ENCODE results near the gene CDC16.

Gene CDC16

DNA sequence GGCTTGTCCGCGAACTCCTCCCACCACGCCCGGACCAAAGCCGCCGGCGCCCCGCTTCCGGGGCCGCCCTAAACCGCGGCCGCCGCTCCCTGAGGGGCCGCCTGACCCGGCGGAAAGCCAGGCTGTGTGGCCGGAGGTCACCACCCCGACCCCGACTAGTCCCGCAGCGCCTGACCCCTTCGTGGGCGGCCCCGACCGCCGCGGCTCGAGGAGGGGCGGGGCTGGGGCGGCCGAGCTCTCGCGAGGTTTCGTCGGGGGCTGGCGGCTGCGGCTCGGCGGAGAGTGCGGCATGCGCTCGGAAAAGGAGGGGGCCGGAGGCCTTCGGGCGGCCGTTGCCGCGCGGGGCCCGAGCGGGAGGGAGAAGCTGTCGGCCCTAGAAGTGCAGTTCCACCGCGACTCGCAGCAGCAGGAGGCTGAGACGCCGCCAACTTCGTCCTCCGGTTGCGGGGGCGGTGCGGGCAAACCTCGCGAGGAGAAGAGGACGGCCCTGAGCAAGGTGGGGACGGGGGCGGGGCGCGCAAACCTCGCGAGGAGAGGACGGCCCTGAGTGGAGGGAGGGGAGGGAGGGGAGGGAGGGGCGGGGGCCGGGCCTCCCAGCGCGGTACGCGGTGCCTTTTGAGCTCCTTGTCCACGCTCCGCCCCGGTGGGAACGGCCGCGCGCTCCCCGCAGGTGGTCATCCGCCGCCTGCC, 46.8 kb downstream of the CDC16 start, which contains the start of gene UPF3A:
Gene UPF3A, plus strand, starts transcription at position 251 of the 690 bp plus-strand sequence. Its CDS starts 39 bp downstream, at position 290.
- peak within 1 kb of the TSS; percentile 95 for H3K27ac ChIP-seq
- TF ChIP-seq, protein P1, sequence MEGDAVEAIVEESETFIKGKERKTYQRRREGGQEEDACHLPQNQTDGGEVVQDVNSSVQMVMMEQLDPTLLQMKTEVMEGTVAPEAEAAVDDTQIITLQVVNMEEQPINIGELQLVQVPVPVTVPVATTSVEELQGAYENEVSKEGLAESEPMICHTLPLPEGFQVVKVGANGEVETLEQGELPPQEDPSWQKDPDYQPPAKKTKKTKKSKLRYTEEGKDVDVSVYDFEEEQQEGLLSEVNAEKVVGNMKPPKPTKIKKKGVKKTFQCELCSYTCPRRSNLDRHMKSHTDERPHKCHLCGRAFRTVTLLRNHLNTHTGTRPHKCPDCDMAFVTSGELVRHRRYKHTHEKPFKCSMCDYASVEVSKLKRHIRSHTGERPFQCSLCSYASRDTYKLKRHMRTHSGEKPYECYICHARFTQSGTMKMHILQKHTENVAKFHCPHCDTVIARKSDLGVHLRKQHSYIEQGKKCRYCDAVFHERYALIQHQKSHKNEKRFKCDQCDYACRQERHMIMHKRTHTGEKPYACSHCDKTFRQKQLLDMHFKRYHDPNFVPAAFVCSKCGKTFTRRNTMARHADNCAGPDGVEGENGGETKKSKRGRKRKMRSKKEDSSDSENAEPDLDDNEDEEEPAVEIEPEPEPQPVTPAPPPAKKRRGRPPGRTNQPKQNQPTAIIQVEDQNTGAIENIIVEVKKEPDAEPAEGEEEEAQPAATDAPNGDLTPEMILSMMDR (conservative IDR thresholded peaks at IDR 0.05; ENCODE audit: low read depth, low read length) = no peak
- peak within 1 kb of the TSS; percentile 95 for H3K9ac ChIP-seq
- no peaks in the 10 kb centered on the region for H3K27me3 ChIP-seq (ENCODE audit: insufficient read depth, low read depth)
- peaks cover 61% of the 10 kb centered on the region for H3K4me1 ChIP-seq (ENCODE audit: low read depth, poor library complexity, severe bottlenecking)
- H3K4me2 ChIP-seq = peak within 1 kb of the TSS; percentile 98
- peaks cover 28% of the 10 kb centered on the region for H3K79me2 ChIP-seq (ENCODE audit: insufficient read depth, low read depth)
- H2AFZ ChIP-seq (ENCODE audit: low read depth) = peak within 1 kb of the TSS; percentile 72
- no peak within 1 kb of the TSS for H3K4me3 ChIP-seq (IDR thresholded peaks at IDR 0.05; ENCODE audit: insufficient read depth, low read depth, low read length)
- no peaks in the 10 kb centered on the region for H4K20me1 ChIP-seq (ENCODE audit: insufficient read depth)
- H3K36me3 ChIP-seq (ENCODE audit: insufficient read depth) = no peaks in the 10 kb centered on the region; the same call in 1 of the 2 replicates

DNA sequence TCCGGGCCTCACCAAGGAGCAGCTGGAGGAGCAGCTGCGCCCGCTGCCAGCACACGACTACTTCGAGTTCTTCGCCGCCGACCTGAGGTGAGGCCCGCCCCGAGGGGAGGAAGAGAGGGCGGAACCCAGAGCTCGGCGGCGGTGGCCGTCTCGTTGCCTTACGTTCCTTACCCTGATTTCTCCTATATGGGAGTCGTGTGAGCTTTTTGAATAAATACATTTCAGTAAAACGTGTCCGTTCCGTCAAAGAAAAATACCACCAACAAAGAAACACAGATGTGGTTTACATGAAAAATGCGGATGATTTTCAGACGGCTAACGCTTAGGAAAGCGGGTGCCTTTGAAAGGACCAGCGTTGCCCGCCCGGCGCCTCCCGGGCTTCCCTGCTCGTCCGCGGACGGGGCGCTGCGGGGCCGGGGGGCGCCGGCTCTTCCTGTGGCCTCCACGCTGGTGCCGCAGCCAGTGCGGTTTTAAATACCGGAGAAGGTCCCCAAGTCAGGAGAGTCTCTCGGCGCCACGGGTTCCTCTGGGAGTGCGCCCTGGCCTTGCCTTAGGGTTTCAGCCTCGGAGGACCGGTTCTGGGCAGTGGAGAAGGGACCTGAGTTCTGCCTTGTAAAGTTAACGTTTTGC, 47.5 kb downstream of the CDC16 start:
- no peaks in the 10 kb centered on the region for H3K27me3 ChIP-seq (ENCODE audit: insufficient read depth, low read depth)
- no peak overlapping the region for H3K4me3 ChIP-seq (IDR thresholded peaks at IDR 0.05; ENCODE audit: insufficient read depth, low read depth, low read length)
- TF ChIP-seq, protein P1 (conservative IDR thresholded peaks at IDR 0.05; ENCODE audit: low read depth, low read length) = no peak
- H3K36me3 ChIP-seq (ENCODE audit: insufficient read depth) = peaks cover 4% of the 10 kb centered on the region; the same call in 1 of the 2 replicates
- H3K9ac ChIP-seq = peak overlapping the region; percentile 72
- peak overlapping the region; percentile 44 for H2AFZ ChIP-seq (ENCODE audit: low read depth)
- H3K79me2 ChIP-seq (ENCODE audit: insufficient read depth, low read depth) = peaks cover 28% of the 10 kb centered on the region
- no peaks in the 10 kb centered on the region for H4K20me1 ChIP-seq (ENCODE audit: insufficient read depth)
- H3K4me2 ChIP-seq = peak overlapping the region; percentile 65
- peaks cover 54% of the 10 kb centered on the region for H3K4me1 ChIP-seq (ENCODE audit: low read depth, poor library complexity, severe bottlenecking)
- H3K27ac ChIP-seq = peak overlapping the region; percentile 83

DNA sequence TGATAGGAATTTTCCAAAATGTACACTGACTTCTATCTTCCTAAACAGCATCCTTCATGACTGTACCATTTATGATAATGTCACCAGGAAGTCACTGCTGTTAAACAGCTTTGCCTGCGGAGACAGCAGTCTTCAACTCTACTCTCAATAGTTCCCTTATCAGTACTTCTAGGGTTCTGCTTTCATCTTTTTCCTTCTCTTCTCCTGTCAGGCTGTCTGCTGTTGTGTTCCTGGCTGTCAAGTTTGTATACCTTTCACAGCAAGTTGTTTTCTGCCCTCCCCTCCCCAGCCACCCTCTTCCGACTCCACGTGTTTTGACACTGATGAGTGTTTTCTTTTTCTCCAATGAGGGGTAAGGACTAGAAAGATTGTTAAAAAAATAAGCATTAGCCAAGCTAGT, 48.9 kb downstream of the CDC16 start:
- Histone ChIP-seq H3K36me3 (ENCODE audit: insufficient read depth) (peaks cover 4% of the 10 kb centered on the region; the same call in 1 of the 2 replicates), H2AFZ (ENCODE audit: low read depth) (no peak overlapping the region), H3K79me2 (ENCODE audit: insufficient read depth, low read depth) (peaks cover 28% of the 10 kb centered on the region), H4K20me1 (ENCODE audit: insufficient read depth) (no peaks in the 10 kb centered on the region), H3K9ac (no peak overlapping the region), H3K27ac (peak overlapping the region; percentile 83; the same call in 1 of the 2 replicates), H3K4me1 (ENCODE audit: low read depth, poor library complexity, severe bottlenecking) (peaks cover 42% of the 10 kb centered on the region), H3K4me3 (IDR thresholded peaks at IDR 0.05; ENCODE audit: insufficient read depth, low read depth, low read length) (no peak overlapping the region), H3K27me3 (ENCODE audit: insufficient read depth, low read depth) (no peaks in the 10 kb centered on the region), H3K4me2 (peak overlapping the region; percentile 65)
- TF ChIP-seq, protein P1 (conservative IDR thresholded peaks at IDR 0.05; ENCODE audit: low read depth, low read length) = no peak

DNA sequence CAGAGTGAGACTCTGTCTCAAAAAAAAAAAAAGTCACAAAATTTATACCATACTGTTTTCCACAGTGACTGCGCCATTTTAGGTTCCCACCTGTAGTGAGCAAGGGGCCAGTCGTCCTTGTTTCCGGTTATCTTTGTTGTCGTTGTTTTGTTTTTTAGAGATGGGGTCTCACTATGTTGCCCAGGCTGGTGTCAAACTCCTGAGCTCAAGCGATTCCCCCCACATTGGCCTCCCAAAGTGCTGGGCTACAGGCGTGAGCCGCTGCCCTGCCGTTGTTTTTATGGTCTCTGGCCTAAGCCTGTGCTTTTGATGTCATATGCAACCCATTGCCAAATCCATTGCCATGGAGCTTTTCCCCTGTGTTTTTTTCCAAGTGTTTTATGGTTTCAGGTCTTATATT, 50.0 kb downstream of the CDC16 start:
- Histone ChIP-seq H2AFZ (ENCODE audit: low read depth) (no peak overlapping the region), H3K36me3 (ENCODE audit: insufficient read depth) (peaks cover 4% of the 10 kb centered on the region), H3K27me3 (ENCODE audit: insufficient read depth, low read depth) (no peaks in the 10 kb centered on the region), H3K4me2 (no peak overlapping the region), H3K4me1 (ENCODE audit: low read depth, poor library complexity, severe bottlenecking) (peaks cover 31% of the 10 kb centered on the region), H4K20me1 (ENCODE audit: insufficient read depth) (no peaks in the 10 kb centered on the region), H3K79me2 (ENCODE audit: insufficient read depth, low read depth) (peaks cover 23% of the 10 kb centered on the region), H3K9ac (no peak overlapping the region), H3K4me3 (IDR thresholded peaks at IDR 0.05; ENCODE audit: insufficient read depth, low read depth, low read length) (no peak overlapping the region), H3K27ac (no peak overlapping the region)
- TF ChIP-seq, protein P1 (conservative IDR thresholded peaks at IDR 0.05; ENCODE audit: low read depth, low read length) = no peak
